Astrocyte (in vitro differentiated cells and primary cell): ENCODE measurements around the gene DLL4. TPM values are rescaled to one million over a fixed set of nuclear protein-coding genes. Genes with fewer than 3 reads are reported as not detected.

ENCODE experiments used
- DNase-seq: peaks from one replicate; pipeline ENCODE4 v3.0.0-alpha.2; 2010; ENCODE audit warnings: low read depth
- FAIRE-seq: peaks from 2 replicates; lab custom pipeline; 2011; peaks lifted over from hg19 to GRCh38; lab: Jason Lieb, UNC
- H2AFZ ChIP-seq: 2 replicates; pipeline ENCODE4 v1.6.0; 2012; ENCODE audit warnings: low read depth, low read length, inconsistent platforms
- H3K27ac ChIP-seq: 2 replicates; pipeline ENCODE4 v1.5.1; 2011; ENCODE audit warnings: low read depth, low read length, inconsistent platforms
- H3K27me3 ChIP-seq: 2 replicates; pipeline ENCODE4 v1.6.0; 2011; ENCODE audit warnings: low read length, inconsistent platforms; ENCODE audit not compliant: insufficient read depth
- H3K36me3 ChIP-seq: 2 replicates; pipeline ENCODE4 v1.5.1; 2011; ENCODE audit warnings: low read length, inconsistent platforms; ENCODE audit not compliant: insufficient read depth
- H3K4me1 ChIP-seq: 2 replicates; pipeline ENCODE4 v1.5.1; 2011; ENCODE audit warnings: low read length, inconsistent platforms; ENCODE audit not compliant: insufficient read depth
- H3K4me2 ChIP-seq: 2 replicates; pipeline ENCODE4 v1.6.0; 2012; ENCODE audit warnings: low read length, inconsistent platforms
- H3K4me3 ChIP-seq: 2 replicates; pipeline ENCODE4 v1.5.1; 2011; ENCODE audit warnings: low read depth, mild to moderate bottlenecking, low read length, inconsistent platforms; ENCODE audit not compliant: insufficient read depth
- H3K79me2 ChIP-seq: 2 replicates; pipeline ENCODE4 v1.6.0; 2012; ENCODE audit warnings: mild to moderate bottlenecking, low read length, inconsistent platforms; ENCODE audit not compliant: insufficient read depth
- H3K9ac ChIP-seq: 2 replicates; pipeline ENCODE4 v1.6.0; 2012; ENCODE audit warnings: mild to moderate bottlenecking, low read length, inconsistent platforms
- H3K9me3 ChIP-seq: 2 replicates; pipeline ENCODE4 v1.5.1; 2012; ENCODE audit warnings: low read depth, mild to moderate bottlenecking, low read length, inconsistent platforms; ENCODE audit not compliant: insufficient read depth
- H4K20me1 ChIP-seq: 2 replicates; pipeline ENCODE4 v1.6.0; 2012; ENCODE audit warnings: low read length, inconsistent platforms; ENCODE audit not compliant: insufficient read depth
- H3K27ac Mint-ChIP-seq: one replicate; pipeline ENCODE4 v1.8.0; 2021; ENCODE audit warnings: mild to moderate bottlenecking, mixed read lengths; ENCODE audit not compliant: unreplicated experiment
- H3K27me3 Mint-ChIP-seq: one replicate; pipeline ENCODE4 v1.8.0; 2021; ENCODE audit warnings: low read depth, mixed read lengths; ENCODE audit not compliant: unreplicated experiment
- H3K36me3 Mint-ChIP-seq: one replicate; pipeline ENCODE4 v1.8.0; 2021; ENCODE audit warnings: low read depth, mixed read lengths; ENCODE audit not compliant: unreplicated experiment
- H3K4me1 Mint-ChIP-seq: one replicate; pipeline ENCODE4 v1.8.0; 2021; ENCODE audit warnings: low read depth, mixed read lengths; ENCODE audit not compliant: unreplicated experiment
- H3K4me3 Mint-ChIP-seq: one replicate; pipeline ENCODE4 v1.8.0; 2021; ENCODE audit warnings: mild to moderate bottlenecking, moderate library complexity, mixed read lengths; ENCODE audit not compliant: unreplicated experiment
- H3K9me3 Mint-ChIP-seq: one replicate; pipeline ENCODE4 v1.8.0; 2021; ENCODE audit warnings: mild to moderate bottlenecking, mixed read lengths; ENCODE audit not compliant: unreplicated experiment
- CTCF ChIP-seq: IDR thresholded peaks from 2 replicates; pipeline ENCODE4 v1.5.1; 2011; ENCODE audit warnings: low read depth, mild to moderate bottlenecking, inconsistent platforms, low read length, moderate library complexity; ENCODE audit not compliant: insufficient read depth
- EZH2 ChIP-seq: IDR thresholded peaks from 2 replicates; pipeline ENCODE4 v1.6.1; 2012; ENCODE audit warnings: mild to moderate bottlenecking, low read length, inconsistent platforms; ENCODE audit not compliant: insufficient read depth
- total RNA-seq: library from RNA; stranded (reverse); gene quantifications from 2 replicates; pipeline ENCODE4 v1.2.1, GENCODE V29; 2021

The DLL4 gene
- total RNA-seq, 1 donor from 2014 or later, result 0.09 TPM

- FAIRE-seq (no peak), DNase-seq (no peak)
- Mint-ChIP-seq H3K27ac (peak overlapping the region; percentile 69), H3K9me3 (no peaks in the 10 kb centered on the region), H3K4me1 (peaks cover 52% of the 10 kb centered on the region), H3K4me3 (no peak overlapping the region), H3K27me3 (no peaks in the 10 kb centered on the region), H3K36me3 (peaks cover 43% of the 10 kb centered on the region)
- Histone ChIP-seq H3K27me3 (no peaks in the 10 kb centered on the region), H3K27ac (peak overlapping the region; percentile 91), H3K9me3 (no peaks in the 10 kb centered on the region), H3K4me2 (peak overlapping the region; percentile 28), H3K4me3 (no peak overlapping the region), H4K20me1 (no peaks in the 10 kb centered on the region), H3K79me2 (peaks cover 2% of the 10 kb centered on the region), H2AFZ (no peak overlapping the region), H3K36me3 (peaks cover 49% of the 10 kb centered on the region), H3K4me1 (peaks cover 40% of the 10 kb centered on the region), H3K9ac (peak overlapping the region; percentile 24)
- TF ChIP-seq EZH2 (no peak), CTCF (no peak)
These were observed 55.3 kb downstream of the DLL4 start for GRCh38 chr15:40984406-40984805.

GRCh38 chr15:40984964-40985363, 55.8 kb downstream of the DLL4 start:
- H4K20me1 ChIP-seq, result no peaks in the 10 kb centered on the region
- peaks cover 3% of the 10 kb centered on the region for H3K79me2 ChIP-seq
- H3K4me1 ChIP-seq, result peaks cover 40% of the 10 kb centered on the region
- FAIRE-seq (no peak), DNase-seq (peak; percentile 94)
- peak overlapping the region; percentile 91 for H3K27ac ChIP-seq
- peaks cover 44% of the 10 kb centered on the region for H3K36me3 ChIP-seq
- H3K4me3 ChIP-seq, result no peak overlapping the region
- H3K9ac ChIP-seq, result peak overlapping the region; percentile 65
- H3K9me3 Mint-ChIP-seq, result no peaks in the 10 kb centered on the region
- H2AFZ ChIP-seq, result no peak overlapping the region
- TF ChIP-seq CTCF, result no peak
- no peak for TF ChIP-seq EZH2
- H3K27ac Mint-ChIP-seq, result peak overlapping the region; percentile 69
- no peaks in the 10 kb centered on the region for H3K27me3 Mint-ChIP-seq
- H3K9me3 ChIP-seq, result no peaks in the 10 kb centered on the region
- peak overlapping the region; percentile 8 for H3K4me3 Mint-ChIP-seq
- H3K4me2 ChIP-seq, result peak overlapping the region; percentile 67
- H3K36me3 Mint-ChIP-seq, result peaks cover 44% of the 10 kb centered on the region
- H3K4me1 Mint-ChIP-seq, result peaks cover 55% of the 10 kb centered on the region
- no peaks in the 10 kb centered on the region for H3K27me3 ChIP-seq

GRCh38 chr15:40985541-40986330, 56.6 kb downstream of the DLL4 start:
- Histone ChIP-seq H3K9ac (peak overlapping the region; percentile 65), H3K9me3 (no peaks in the 10 kb centered on the region), H3K4me3 (no peak overlapping the region), H2AFZ (no peak overlapping the region), H3K27me3 (no peaks in the 10 kb centered on the region), H3K4me2 (peak overlapping the region; percentile 67), H3K27ac (peak overlapping the region; percentile 91), H4K20me1 (no peaks in the 10 kb centered on the region), H3K36me3 (peaks cover 47% of the 10 kb centered on the region), H3K4me1 (peaks cover 40% of the 10 kb centered on the region), H3K79me2 (peaks cover 3% of the 10 kb centered on the region)
- Mint-ChIP-seq H3K4me1 (peaks cover 63% of the 10 kb centered on the region), H3K9me3 (no peaks in the 10 kb centered on the region), H3K4me3 (no peak overlapping the region), H3K27ac (peak overlapping the region; percentile 63), H3K36me3 (peaks cover 39% of the 10 kb centered on the region), H3K27me3 (no peaks in the 10 kb centered on the region)
- FAIRE-seq (no peak), DNase-seq (peak; percentile 39)
- TF ChIP-seq EZH2 (no peak), CTCF (no peak)
